Subcutaneous adipose tissue (tissue), 4 donors: ENCODE data around the gene RUVBL2. TPM values are rescaled to one million over a fixed set of nuclear protein-coding genes. Genes with fewer than 3 reads are reported as not detected.

Source experiments
- total RNA-seq, 4 donors: library from RNA; depleted of rRNA; stranded (reverse); fragments of >200 nt; gene quantifications; one replicate each; pipeline ENCODE4 v1.1.0, GENCODE V29; 2016
- TF ChIP-seq, protein P1 (sequence below): fragments of 450-650 bp; IDR thresholded peaks from one replicate; pipeline ENCODE4 v1.5.1; 2016; ENCODE audit warnings: low read depth, mild to moderate bottlenecking, control low read depth, antibody characterized with exemption, moderate library complexity

The RUVBL2 gene
- total RNA-seq, 4 donors from 2014 or later: 34.3 to 62.5 (median 49.4) TPM

DNA sequence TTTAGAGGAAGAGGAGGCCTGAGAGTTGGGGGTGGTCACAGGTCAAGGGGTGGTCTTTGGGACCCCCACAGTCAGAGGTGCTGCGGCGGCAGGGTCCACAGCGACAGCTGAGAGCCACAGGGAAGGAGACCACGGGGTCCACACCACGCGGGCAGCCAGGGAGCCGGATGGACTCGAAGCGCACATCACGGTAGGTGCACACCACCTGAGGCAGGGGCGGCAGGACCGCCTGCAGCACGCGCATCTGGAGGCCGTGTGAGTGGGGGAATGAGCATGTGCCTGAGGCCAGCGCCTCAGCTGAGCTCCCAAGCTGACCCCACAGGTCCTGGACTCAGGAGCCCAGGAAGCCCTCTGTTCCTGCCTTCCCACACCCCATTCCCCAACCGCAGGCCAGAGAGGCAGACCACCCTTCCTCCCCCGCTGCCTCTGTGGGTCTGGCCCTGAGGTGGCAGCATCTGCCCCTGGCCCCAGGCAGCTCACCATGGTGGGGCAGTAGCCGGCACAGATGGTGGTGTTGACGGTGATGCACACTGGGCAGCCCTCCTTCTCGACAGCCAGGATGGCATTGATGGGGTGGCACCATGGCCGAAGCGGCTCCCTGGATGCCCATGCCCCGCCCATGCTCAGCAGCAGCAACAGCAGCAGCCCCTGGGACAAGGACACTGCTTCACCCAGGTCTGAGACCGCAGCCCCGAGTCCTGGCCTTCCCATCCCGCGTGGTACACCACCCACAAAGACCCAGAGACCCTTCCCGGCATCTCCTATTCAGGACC lies 22.6 kb downstream of the RUVBL2 start:
- TF ChIP-seq, protein P1, sequence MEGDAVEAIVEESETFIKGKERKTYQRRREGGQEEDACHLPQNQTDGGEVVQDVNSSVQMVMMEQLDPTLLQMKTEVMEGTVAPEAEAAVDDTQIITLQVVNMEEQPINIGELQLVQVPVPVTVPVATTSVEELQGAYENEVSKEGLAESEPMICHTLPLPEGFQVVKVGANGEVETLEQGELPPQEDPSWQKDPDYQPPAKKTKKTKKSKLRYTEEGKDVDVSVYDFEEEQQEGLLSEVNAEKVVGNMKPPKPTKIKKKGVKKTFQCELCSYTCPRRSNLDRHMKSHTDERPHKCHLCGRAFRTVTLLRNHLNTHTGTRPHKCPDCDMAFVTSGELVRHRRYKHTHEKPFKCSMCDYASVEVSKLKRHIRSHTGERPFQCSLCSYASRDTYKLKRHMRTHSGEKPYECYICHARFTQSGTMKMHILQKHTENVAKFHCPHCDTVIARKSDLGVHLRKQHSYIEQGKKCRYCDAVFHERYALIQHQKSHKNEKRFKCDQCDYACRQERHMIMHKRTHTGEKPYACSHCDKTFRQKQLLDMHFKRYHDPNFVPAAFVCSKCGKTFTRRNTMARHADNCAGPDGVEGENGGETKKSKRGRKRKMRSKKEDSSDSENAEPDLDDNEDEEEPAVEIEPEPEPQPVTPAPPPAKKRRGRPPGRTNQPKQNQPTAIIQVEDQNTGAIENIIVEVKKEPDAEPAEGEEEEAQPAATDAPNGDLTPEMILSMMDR: no peak

DNA sequence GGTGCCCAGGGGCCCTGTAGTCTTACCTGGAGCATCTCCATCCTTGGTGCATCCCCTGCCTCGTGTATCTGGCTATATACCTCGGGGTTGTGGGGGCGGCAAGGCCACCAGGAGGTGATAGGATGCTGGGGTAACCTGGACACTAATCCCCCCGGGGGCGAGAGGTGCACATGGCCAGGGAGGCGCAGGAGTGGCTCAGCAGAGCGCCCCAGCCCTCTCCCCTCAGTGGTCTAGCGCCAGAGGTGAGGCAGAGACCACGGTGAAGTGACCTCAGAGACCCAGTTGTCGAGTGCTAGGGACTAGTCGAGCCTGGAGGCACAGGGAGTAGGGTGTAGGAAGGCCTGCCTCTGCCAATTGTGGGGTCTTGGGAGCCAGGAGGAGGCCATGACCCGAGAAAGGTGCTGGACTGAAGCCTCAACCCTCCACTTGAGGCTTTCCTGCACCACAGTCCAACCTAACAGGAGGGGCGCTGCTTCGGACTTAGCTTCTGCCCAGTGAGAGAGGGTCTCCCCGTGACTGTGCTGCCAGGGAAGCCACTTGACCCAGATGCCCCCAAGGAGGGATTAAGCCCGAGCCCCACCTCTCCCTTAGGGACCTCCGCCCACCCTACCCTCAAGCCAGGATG lies 23.5 kb downstream of the RUVBL2 start, which contains the start of gene LHB:
LHB (minus strand) TSS at position 51 of the 625 bp plus-strand sequence; CDS start at position 41, 10 bp downstream.
- TF ChIP-seq, protein P1: no peak

DNA sequence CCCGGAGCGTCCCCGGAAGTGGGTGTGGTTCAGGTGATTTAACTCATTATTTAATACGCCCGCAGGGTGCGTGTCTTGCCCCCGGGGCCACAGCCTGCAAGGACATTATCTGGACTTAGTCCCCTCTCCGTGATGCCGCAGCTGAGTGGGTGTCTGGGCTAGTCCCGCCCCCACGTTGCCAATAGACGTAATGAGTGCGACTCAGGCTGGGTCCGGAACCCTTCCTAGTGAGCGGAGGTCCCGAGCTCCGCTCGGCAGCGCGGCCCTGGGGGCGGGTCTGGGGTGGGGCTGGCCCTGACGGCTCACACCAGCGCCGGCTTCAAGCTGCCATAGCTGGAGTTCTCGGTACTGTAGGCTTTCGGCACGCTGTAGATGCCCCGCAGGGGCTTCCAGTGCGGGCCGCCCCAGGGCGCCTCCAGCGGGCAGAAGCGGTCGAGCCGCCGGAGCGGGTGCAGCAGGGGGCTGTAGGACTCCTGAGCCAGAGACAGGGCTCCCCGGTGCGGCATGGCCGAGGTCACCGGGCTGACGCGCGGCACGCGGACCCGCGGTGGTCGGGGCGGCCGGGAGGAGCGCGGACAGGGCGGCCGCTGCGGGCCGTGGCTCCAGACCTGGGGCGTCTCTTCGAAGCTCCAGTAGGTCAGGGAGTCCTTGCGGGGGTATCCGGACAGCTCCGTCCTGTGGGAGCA lies 24.1 kb downstream of the RUVBL2 start:
- TF ChIP-seq, protein P1: no peak

DNA sequence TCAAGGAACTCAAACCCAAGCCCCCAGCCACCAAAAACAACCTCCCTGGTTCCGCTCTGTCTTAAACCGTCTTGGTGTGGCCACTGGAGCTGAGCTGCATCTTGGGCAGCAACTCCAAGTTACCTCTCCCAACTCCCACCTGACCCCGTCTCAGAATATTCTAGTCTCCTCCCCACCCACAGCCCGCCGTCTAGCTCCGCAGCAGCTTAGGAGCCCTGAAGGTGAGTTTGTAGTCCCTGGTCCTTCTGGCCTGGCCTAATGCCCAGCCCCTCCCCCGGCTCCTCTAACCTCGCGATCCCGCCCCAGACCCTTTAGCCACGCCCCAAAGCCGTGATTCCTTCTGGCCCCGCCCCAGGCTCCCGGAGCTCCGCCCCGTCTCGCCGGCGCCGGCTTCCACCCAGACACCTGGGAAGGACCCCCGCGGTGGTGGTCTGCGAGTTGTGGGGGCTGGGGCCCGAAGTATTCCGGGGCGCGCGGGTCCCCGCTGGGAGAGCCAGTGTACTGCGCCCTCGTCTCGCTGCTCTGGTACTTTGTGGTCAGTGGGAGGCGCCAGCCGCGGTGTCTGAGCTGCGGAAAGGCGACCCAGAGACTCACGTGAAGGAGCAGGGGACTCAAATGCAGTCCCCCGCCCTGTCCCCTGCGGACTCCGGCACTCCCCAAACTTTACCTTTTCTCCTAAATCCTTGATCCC lies 25.7 kb downstream of the RUVBL2 start:
- TF ChIP-seq, protein P1: no peak

DNA sequence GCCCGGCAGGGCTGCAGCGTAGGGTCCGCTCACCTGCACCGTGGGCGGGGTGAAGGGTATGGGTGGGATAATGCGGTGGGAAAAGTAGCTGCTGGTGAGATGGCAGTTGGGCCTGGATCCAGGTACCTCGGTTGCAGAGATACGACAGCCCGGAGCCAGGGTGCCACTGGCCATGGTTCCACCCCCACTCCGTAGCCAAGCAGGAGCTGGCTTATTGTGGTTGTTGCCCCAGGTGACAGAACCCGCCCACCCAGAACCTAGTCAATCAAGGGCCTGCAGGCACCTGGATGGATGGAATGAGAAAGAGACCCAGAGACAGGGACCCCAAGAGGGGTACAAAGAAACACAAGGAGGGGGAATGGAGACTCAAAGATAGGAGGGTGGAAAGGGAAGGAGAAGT lies 26.7 kb downstream of the RUVBL2 start:
- TF ChIP-seq, protein P1: no peak

GRCh38 chr19:49020931-49021895 lies 27.5 kb downstream of the RUVBL2 start:
- TF ChIP-seq, protein P1: no peak
